MCF 10A (cell line): Measurements from ENCODE around the gene TSSK2. TPM values are rescaled to one million over a fixed set of nuclear protein-coding genes. Genes with fewer than 3 reads are reported as not detected.

Experiments used
- BruUV-seq: library from RNA; stranded (reverse); fragments of 400-500 nt; replicated peaks from 2 replicates; lab custom pipeline; 2021; lab: Mats Ljungman, UMichigan
- CTCF ChIA-PET: fragments of 300-600 bp; sonication (Branson Sonifier 250); formaldehyde crosslinking; extraction: SDS; loops from one replicate; lab custom pipeline; 2021; ENCODE audit warnings: antibody characterized with exemption, inconsistent platforms; lab: Yijun Ruan, JAX
- POLR2A ChIA-PET: fragments of 300-600, 350-650 bp; sonication (Branson Sonifier 250); formaldehyde crosslinking; extraction: SDS; loops from one replicate; lab custom pipeline; 2020; ENCODE audit warnings: antibody characterized with exemption, inconsistent platforms; lab: Yijun Ruan, JAX
- DNase-seq: peaks from one replicate; pipeline ENCODE4 v3.0.0-alpha.2; 2018; ENCODE audit not compliant: unreplicated experiment
- H3K27ac Mint-ChIP-seq: one replicate; pipeline ENCODE4 v1.8.0; 2022; ENCODE audit warnings: mild to moderate bottlenecking, low read depth, mixed read lengths; ENCODE audit not compliant: unreplicated experiment
- H3K27me3 Mint-ChIP-seq: one replicate; pipeline ENCODE4 v1.8.0; 2022; ENCODE audit warnings: mixed read lengths; ENCODE audit not compliant: insufficient read depth, unreplicated experiment
- H3K36me3 Mint-ChIP-seq: one replicate; pipeline ENCODE4 v1.8.0; 2022; ENCODE audit warnings: mild to moderate bottlenecking, moderate library complexity, mixed read lengths; ENCODE audit not compliant: insufficient read depth, unreplicated experiment
- H3K4me1 Mint-ChIP-seq: one replicate; pipeline ENCODE4 v1.8.0; 2022; ENCODE audit warnings: mixed read lengths; ENCODE audit not compliant: insufficient read depth, unreplicated experiment
- H3K4me3 Mint-ChIP-seq: one replicate; pipeline ENCODE4 v1.8.0; 2022; ENCODE audit warnings: mild to moderate bottlenecking, moderate library complexity, mixed read lengths; ENCODE audit not compliant: unreplicated experiment
- H3K9me3 Mint-ChIP-seq: one replicate; pipeline ENCODE4 v1.8.0; 2022; ENCODE audit warnings: mixed read lengths; ENCODE audit not compliant: unreplicated experiment
- CTCF ChIP-seq: fragments of 200-600 bp; IDR thresholded peaks from one replicate; pipeline ENCODE4 v1.8.0; 2022; ENCODE audit warnings: antibody characterized with exemption, mild to moderate bottlenecking; ENCODE audit not compliant: unreplicated experiment
- intact Hi-C: fragments of 100-400 bp; cut with micrococcal nuclease; formaldehyde crosslinking; loops from 2 replicates; pipeline ENCODE4 v1.14.1; 2022
- total RNA-seq: library from RNA; stranded (reverse); gene quantifications from 2 replicates; pipeline ENCODE4 v1.2.3, GENCODE V29; 2022

TSSK2 gene
- total RNA-seq, 1 experiment from 2014 or later = not detected

GRCh38 chr22:19134874-19135273 is 3.8 kb downstream of the TSSK2 start:
- Mint-ChIP-seq H3K27me3 (no peaks in the 10 kb centered on the region), H3K4me1 (peaks cover 2% of the 10 kb centered on the region), H3K9me3 (no peaks in the 10 kb centered on the region), H3K27ac (no peak overlapping the region), H3K36me3 (peaks cover 44% of the 10 kb centered on the region), H3K4me3 (no peak overlapping the region)
- TF ChIP-seq CTCF = no peak
- ChIA-PET CTCF (interaction anchor here (1.2 kb wide), 1 partner anchor 10 kb away, joined by 3 read pairs; the partner anchor contains the start of gene ESS2), POLR2A (interaction anchor here (0.8 to 1.7 kb wide), 3 partner anchors 9 to 13 kb away, joined by 3 to 5 read pairs (median 4); partner anchors contain the start of genes DGCR2 and ESS2)
- intact Hi-C loops = no loop called here
- no TSS peak for BruUV-seq
- no peak for DNase-seq

- H3K27me3 Mint-ChIP-seq = no peaks in the 10 kb centered on the region
- intact Hi-C loops = no loop called here
- H3K4me3 Mint-ChIP-seq = no peak overlapping the region
- POLR2A ChIA-PET = no interaction called here
- no peaks in the 10 kb centered on the region for H3K9me3 Mint-ChIP-seq
- H3K36me3 Mint-ChIP-seq = peaks cover 58% of the 10 kb centered on the region
- CTCF ChIA-PET = interaction anchor here (0.5 kb wide), 1 partner anchor 15 kb away, joined by 3 read pairs; the partner anchor contains the start of gene DGCR2
- no peak overlapping the region for H3K27ac Mint-ChIP-seq
- no peaks in the 10 kb centered on the region for H3K4me1 Mint-ChIP-seq
- TF ChIP-seq CTCF = no peak
- DNase-seq = no peak
- no TSS peak for BruUV-seq
Observed at GRCh38 chr22:19136915-19137314, 5.8 kb downstream of the TSSK2 start.

DNA sequence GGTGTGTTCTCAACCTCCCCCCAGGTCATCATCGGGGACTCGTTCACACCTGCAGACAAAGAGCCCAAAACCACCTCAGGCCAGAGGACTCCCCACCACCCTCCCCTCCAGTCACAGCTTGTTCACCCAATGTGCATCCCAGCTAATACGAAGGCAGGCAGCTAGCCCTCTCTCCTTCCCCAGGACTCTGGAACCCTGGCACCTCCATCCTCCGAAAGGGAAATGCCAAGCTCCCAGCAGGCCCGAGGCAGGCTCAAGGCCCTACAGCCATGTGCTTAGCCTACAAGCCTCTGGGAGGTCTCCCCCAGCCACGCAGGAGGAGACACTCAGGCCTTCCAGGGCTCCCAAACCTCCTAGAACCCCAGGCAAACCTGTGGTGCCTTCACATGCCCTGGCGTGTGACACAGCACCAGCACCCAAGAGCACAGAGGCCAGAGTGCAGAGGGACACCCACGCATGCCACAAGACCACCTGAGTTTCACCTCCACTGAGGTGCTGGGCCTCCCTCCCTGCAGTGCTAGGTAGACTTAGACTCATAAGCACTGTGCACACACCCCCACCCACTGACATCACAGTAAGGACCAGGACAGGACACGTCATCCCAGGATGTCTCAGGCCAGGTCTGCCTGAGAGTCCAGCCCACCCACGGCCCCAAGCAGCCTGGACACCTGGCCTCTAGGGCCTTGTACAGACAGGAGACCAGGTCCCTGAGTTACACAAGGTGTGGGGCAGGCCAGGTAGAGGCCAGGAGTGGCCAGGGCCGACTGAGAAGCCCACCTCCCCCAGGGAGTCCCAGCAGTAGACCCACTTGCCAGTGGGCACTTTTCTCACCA is 6.5 kb downstream of the TSSK2 start:
- ChIA-PET CTCF (no interaction called here), POLR2A (interaction anchor here (0.7 to 1.1 kb wide), 2 partner anchors 11 to 18 kb away, joined by 4 read pairs; no protein-coding TSS in a partner anchor)
- Mint-ChIP-seq H3K9me3 (no peaks in the 10 kb centered on the region), H3K4me3 (no peak overlapping the region), H3K27me3 (no peaks in the 10 kb centered on the region), H3K4me1 (no peaks in the 10 kb centered on the region), H3K27ac (no peak overlapping the region), H3K36me3 (peaks cover 62% of the 10 kb centered on the region)
- TF ChIP-seq CTCF = no peak
- no peak for DNase-seq
- no TSS peak for BruUV-seq
- intact Hi-C loops = no loop called here

- intact Hi-C loops = no loop called here
- CTCF ChIA-PET = no interaction called here
- Mint-ChIP-seq H3K27me3 (no peaks in the 10 kb centered on the region), H3K9me3 (no peaks in the 10 kb centered on the region), H3K4me1 (no peaks in the 10 kb centered on the region), H3K36me3 (peaks cover 54% of the 10 kb centered on the region), H3K27ac (no peak overlapping the region), H3K4me3 (no peak overlapping the region)
- no TSS peak for BruUV-seq
- DNase-seq = no peak
- no peak for TF ChIP-seq CTCF
- POLR2A ChIA-PET = interaction anchor here (0.7 to 1.1 kb wide), 2 partner anchors 12 to 17 kb away, joined by 4 read pairs; no protein-coding TSS in a partner anchor
Observed at GRCh38 chr22:19138217-19139000, 7.3 kb downstream of the TSSK2 start.
